Measurements from ENCODE around the gene SREK1IP1.

The SREK1IP1 gene

DNA sequence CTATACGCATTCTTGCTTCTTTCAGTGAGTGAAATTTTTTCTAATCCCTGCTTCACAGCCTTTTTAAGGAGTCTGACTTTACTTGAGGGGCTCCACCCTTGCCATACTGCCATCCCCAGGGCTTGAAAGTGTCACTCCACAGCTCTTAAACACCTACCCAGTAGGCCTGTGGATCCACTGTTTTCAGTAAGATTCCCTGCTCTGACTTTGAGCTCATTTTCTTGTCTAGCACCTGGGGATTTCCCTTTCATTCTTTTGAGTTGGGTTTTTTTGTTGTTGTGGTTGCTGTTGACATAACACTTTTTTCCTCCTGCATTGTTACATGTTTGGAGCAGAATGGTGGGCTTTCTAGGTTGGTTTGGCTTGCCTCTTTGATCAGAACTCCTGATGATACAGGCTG is 23.6 kb downstream of the SREK1IP1 start:
- H3K4ac ChIP-seq (ENCODE audit: low read depth, low read length): no peak overlapping the region
- peaks cover 0 to 2% of the 10 kb centered on the region in 2 experiments for H3K36me3 ChIP-seq (ENCODE audit: control insufficient read depth in 1 of 2, insufficient read depth in 2 of 2, low read length in 2 of 2)
- H3K18ac ChIP-seq (ENCODE audit: low read length): no peak overlapping the region
- no peaks in the 10 kb centered on the region for H3K9me3 ChIP-seq (ENCODE audit: insufficient read depth, low read depth, low read length)
- no peak overlapping the region for H3K14ac ChIP-seq (ENCODE audit: low read length)
- no peak overlapping the region for H4K8ac ChIP-seq (ENCODE audit: low read depth, low read length)
- no peak overlapping the region for H4K91ac ChIP-seq (ENCODE audit: low read depth, low read length)
- H3K79me2 ChIP-seq (ENCODE audit: control insufficient read depth, insufficient read depth, low read length, poor library complexity): no peaks in the 10 kb centered on the region
- no peak overlapping the region for H2BK5ac ChIP-seq (ENCODE audit: low read depth, low read length, poor library complexity)
- no peaks in the 10 kb centered on the region for H3K79me1 ChIP-seq (ENCODE audit: low read length)
- no peak overlapping the region for H3K27ac ChIP-seq (ENCODE audit: low read depth, low read length)
- WGBS (ENCODE audit: extremely low coverage, insufficient coverage, insufficient read length): no CpG with 5 or more reads among the region's 1 CpG
- DNase-seq: no peak
- no peak overlapping the region for H4K12ac ChIP-seq (ENCODE audit: low read depth, low read length)
- H3K4me2 ChIP-seq (ENCODE audit: low read length): no peak overlapping the region
- H3K9ac ChIP-seq (ENCODE audit: low read length): no peak overlapping the region
- H2BK120ac ChIP-seq (ENCODE audit: insufficient read depth, low read length, poor library complexity): no peak overlapping the region
- H2AFZ ChIP-seq (ENCODE audit: insufficient read depth, low read length, poor library complexity): no peak overlapping the region
- no peak overlapping the region for H2BK12ac ChIP-seq (ENCODE audit: low read length)
- H3K4me3 ChIP-seq (ENCODE audit: low read depth, low read length): no peak overlapping the region
- no peaks in the 10 kb centered on the region for H3K4me1 ChIP-seq (ENCODE audit: control insufficient read depth in 1 of 2, insufficient read depth in 2 of 2, low read length in 2 of 2)
- H3K27me3 ChIP-seq (ENCODE audit: insufficient read depth, low read length): no peaks in the 10 kb centered on the region
- H2AK5ac ChIP-seq (ENCODE audit: low read length): no peak overlapping the region
- H3K23ac ChIP-seq (ENCODE audit: low read length): no peak overlapping the region

GRCh38 chr5:64742821-64743220 is 25.7 kb downstream of the SREK1IP1 start:
- no peak overlapping the region for H4K12ac ChIP-seq (ENCODE audit: low read depth, low read length)
- no peak overlapping the region for H2BK12ac ChIP-seq (ENCODE audit: low read length)
- no peaks in the 10 kb centered on the region for H3K79me2 ChIP-seq (ENCODE audit: control insufficient read depth, insufficient read depth, low read length, poor library complexity)
- no peak overlapping the region for H3K18ac ChIP-seq (ENCODE audit: low read length)
- no peaks in the 10 kb centered on the region for H3K9me3 ChIP-seq (ENCODE audit: insufficient read depth, low read depth, low read length)
- no peak overlapping the region for H3K4ac ChIP-seq (ENCODE audit: low read depth, low read length)
- no peaks in the 10 kb centered on the region for H3K27me3 ChIP-seq (ENCODE audit: insufficient read depth, low read length)
- H3K9ac ChIP-seq (ENCODE audit: low read length): no peak overlapping the region
- H4K91ac ChIP-seq (ENCODE audit: low read depth, low read length): no peak overlapping the region
- H3K23ac ChIP-seq (ENCODE audit: low read length): no peak overlapping the region
- no peak overlapping the region for H3K27ac ChIP-seq (ENCODE audit: low read depth, low read length)
- no peak overlapping the region for H3K14ac ChIP-seq (ENCODE audit: low read length)
- no peak overlapping the region for H2AK5ac ChIP-seq (ENCODE audit: low read length)
- no peaks in the 10 kb centered on the region for H3K4me1 ChIP-seq (ENCODE audit: control insufficient read depth in 1 of 2, insufficient read depth in 2 of 2, low read length in 2 of 2)
- no peak overlapping the region for H2AFZ ChIP-seq (ENCODE audit: insufficient read depth, low read length, poor library complexity)
- DNase-seq: no peak
- no peak overlapping the region for H4K8ac ChIP-seq (ENCODE audit: low read depth, low read length)
- no peak overlapping the region for H2BK120ac ChIP-seq (ENCODE audit: insufficient read depth, low read length, poor library complexity)
- H3K4me2 ChIP-seq (ENCODE audit: low read length): no peak overlapping the region
- no peak overlapping the region for H3K4me3 ChIP-seq (ENCODE audit: low read depth, low read length)
- no peak overlapping the region for H2BK5ac ChIP-seq (ENCODE audit: low read depth, low read length, poor library complexity)
- H3K36me3 ChIP-seq (ENCODE audit: control insufficient read depth in 1 of 2, insufficient read depth in 2 of 2, low read length in 2 of 2): peaks cover 0 to 2% of the 10 kb centered on the region in 2 experiments
- no peaks in the 10 kb centered on the region for H3K79me1 ChIP-seq (ENCODE audit: low read length)

DNA sequence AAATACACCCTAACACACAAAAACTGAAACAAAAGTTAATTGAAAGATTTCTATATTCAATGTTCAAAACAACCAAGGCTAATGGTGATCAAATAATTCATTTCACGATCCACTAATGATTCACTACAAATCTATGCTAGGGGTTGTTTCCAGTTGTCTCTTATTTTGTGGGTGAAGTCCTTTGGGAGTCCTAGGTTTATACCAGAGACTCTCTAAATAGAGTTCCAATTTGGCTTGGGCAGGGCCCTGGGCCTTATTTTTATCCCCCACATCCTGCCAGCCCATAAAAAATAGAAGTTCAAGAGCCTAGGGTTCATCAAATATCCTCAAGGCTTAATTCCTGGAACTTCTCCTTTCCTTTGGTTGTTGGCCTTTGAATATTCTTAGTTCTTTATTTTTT is 26.1 kb downstream of the SREK1IP1 start:
- no peaks in the 10 kb centered on the region for H3K79me2 ChIP-seq (ENCODE audit: control insufficient read depth, insufficient read depth, low read length, poor library complexity)
- no peak for DNase-seq
- no peaks in the 10 kb centered on the region for H3K9me3 ChIP-seq (ENCODE audit: insufficient read depth, low read depth, low read length)
- H2BK12ac ChIP-seq (ENCODE audit: low read length): no peak overlapping the region
- H3K27me3 ChIP-seq (ENCODE audit: insufficient read depth, low read length): no peaks in the 10 kb centered on the region
- H3K79me1 ChIP-seq (ENCODE audit: low read length): no peaks in the 10 kb centered on the region
- no peak overlapping the region for H3K27ac ChIP-seq (ENCODE audit: low read depth, low read length)
- H2BK120ac ChIP-seq (ENCODE audit: insufficient read depth, low read length, poor library complexity): no peak overlapping the region
- no peak overlapping the region for H2AK5ac ChIP-seq (ENCODE audit: low read length)
- H4K12ac ChIP-seq (ENCODE audit: low read depth, low read length): no peak overlapping the region
- no peak overlapping the region for H4K8ac ChIP-seq (ENCODE audit: low read depth, low read length)
- no peaks in the 10 kb centered on the region for H3K4me1 ChIP-seq (ENCODE audit: control insufficient read depth in 1 of 2, insufficient read depth in 2 of 2, low read length in 2 of 2)
- no peak overlapping the region for H3K18ac ChIP-seq (ENCODE audit: low read length)
- H3K23ac ChIP-seq (ENCODE audit: low read length): no peak overlapping the region
- H3K4me2 ChIP-seq (ENCODE audit: low read length): no peak overlapping the region
- no peak overlapping the region for H3K9ac ChIP-seq (ENCODE audit: low read length)
- no peak overlapping the region for H3K14ac ChIP-seq (ENCODE audit: low read length)
- no peak overlapping the region for H3K4me3 ChIP-seq (ENCODE audit: low read depth, low read length)
- H2AFZ ChIP-seq (ENCODE audit: insufficient read depth, low read length, poor library complexity): no peak overlapping the region
- H3K36me3 ChIP-seq (ENCODE audit: control insufficient read depth in 1 of 2, insufficient read depth in 2 of 2, low read length in 2 of 2): peaks cover 0 to 2% of the 10 kb centered on the region in 2 experiments
- H4K91ac ChIP-seq (ENCODE audit: low read depth, low read length): no peak overlapping the region
- no peak overlapping the region for H3K4ac ChIP-seq (ENCODE audit: low read depth, low read length)
- H2BK5ac ChIP-seq (ENCODE audit: low read depth, low read length, poor library complexity): no peak overlapping the region
- WGBS (ENCODE audit: extremely low coverage, insufficient coverage, insufficient read length): no CpG with 5 or more reads among the region's 1 CpG

DNA sequence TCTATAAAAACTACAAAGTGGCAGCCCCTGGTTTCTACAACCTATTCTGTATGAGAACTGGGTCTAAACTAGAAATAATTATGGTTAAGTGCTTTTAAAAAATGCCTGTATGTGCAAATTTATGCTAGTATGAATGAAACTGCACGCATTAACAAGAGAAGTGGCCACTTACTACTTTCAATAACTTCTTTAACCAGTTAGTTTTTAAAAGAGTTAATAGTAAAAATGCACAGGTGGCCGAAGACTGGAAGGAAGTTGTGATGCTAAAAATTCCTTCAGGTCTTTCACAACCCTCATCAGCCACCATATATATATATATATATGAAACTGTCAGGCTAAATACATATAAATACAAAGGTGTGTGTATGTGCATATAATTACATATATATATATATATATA is 41.3 kb downstream of the SREK1IP1 start:
- H4K12ac ChIP-seq (ENCODE audit: low read depth, low read length): no peak overlapping the region
- no peak overlapping the region for H2BK5ac ChIP-seq (ENCODE audit: low read depth, low read length, poor library complexity)
- H2AFZ ChIP-seq (ENCODE audit: insufficient read depth, low read length, poor library complexity): no peak overlapping the region
- H3K4me2 ChIP-seq (ENCODE audit: low read length): no peak overlapping the region
- DNase-seq: no peak
- H3K4me1 ChIP-seq (ENCODE audit: control insufficient read depth in 1 of 2, insufficient read depth in 2 of 2, low read length in 2 of 2): peaks cover 0 to 2% of the 10 kb centered on the region in 2 experiments
- no peak overlapping the region for H3K14ac ChIP-seq (ENCODE audit: low read length)
- H4K8ac ChIP-seq (ENCODE audit: low read depth, low read length): no peak overlapping the region
- no peak overlapping the region for H2AK5ac ChIP-seq (ENCODE audit: low read length)
- no peak overlapping the region for H2BK12ac ChIP-seq (ENCODE audit: low read length)
- H3K36me3 ChIP-seq (ENCODE audit: control insufficient read depth in 1 of 2, insufficient read depth in 2 of 2, low read length in 2 of 2): peaks cover 3% of the 10 kb centered on the region in 2 experiments
- no CpG with 5 or more reads among the region's 2 CpGs for WGBS (ENCODE audit: extremely low coverage, insufficient coverage, insufficient read length)
- H3K27me3 ChIP-seq (ENCODE audit: insufficient read depth, low read length): no peaks in the 10 kb centered on the region
- no peak overlapping the region for H3K9ac ChIP-seq (ENCODE audit: low read length)
- H3K9me3 ChIP-seq (ENCODE audit: insufficient read depth, low read depth, low read length): no peaks in the 10 kb centered on the region
- H3K18ac ChIP-seq (ENCODE audit: low read length): no peak overlapping the region
- no peaks in the 10 kb centered on the region for H3K79me1 ChIP-seq (ENCODE audit: low read length)
- H4K91ac ChIP-seq (ENCODE audit: low read depth, low read length): no peak overlapping the region
- no peak overlapping the region for H3K4me3 ChIP-seq (ENCODE audit: low read depth, low read length)
- H3K4ac ChIP-seq (ENCODE audit: low read depth, low read length): no peak overlapping the region
- H2BK120ac ChIP-seq (ENCODE audit: insufficient read depth, low read length, poor library complexity): no peak overlapping the region
- no peaks in the 10 kb centered on the region for H3K79me2 ChIP-seq (ENCODE audit: control insufficient read depth, insufficient read depth, low read length, poor library complexity)
- H3K23ac ChIP-seq (ENCODE audit: low read length): no peak overlapping the region
- no peak overlapping the region for H3K27ac ChIP-seq (ENCODE audit: low read depth, low read length)

Measured in trophoblast cell (in vitro differentiated cells and primary cell).